ENCODE data around the gene PKNOX2. TPM values are rescaled to one million over a fixed set of nuclear protein-coding genes. Genes with fewer than 3 reads are reported as not detected.

PKNOX2 gene
- total and polyA plus RNA-seq, 7 donors, result 0.23 to 4.7 (median 1.4) TPM

DNA sequence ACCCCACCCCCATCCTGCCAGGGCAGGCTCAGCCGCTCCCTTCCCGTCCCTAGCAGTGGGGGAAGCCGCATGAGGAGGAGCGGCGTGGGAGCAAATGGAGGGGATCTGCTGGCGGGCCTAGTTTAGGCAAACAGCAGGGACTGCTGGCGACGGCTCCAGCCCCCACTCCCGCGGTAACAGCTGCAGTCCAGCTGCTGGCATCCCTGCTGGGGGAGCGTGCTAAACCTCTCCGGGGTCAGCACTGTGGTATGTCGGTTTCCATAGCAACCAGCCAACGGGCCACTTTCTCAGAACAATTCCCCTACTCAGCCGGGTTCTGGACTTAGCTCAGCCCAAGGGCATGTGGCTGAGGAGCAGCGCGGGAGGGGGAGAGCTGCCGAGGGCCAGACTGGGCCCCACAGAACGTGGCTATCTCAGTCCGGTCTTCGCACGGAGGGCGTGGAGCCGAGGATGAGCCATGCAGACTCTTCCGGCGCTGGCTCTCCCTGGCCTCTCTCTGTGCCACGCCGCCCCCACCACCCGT is 98.8 kb downstream of the PKNOX2 start:
- Histone ChIP-seq H3K36me3 (no peaks in the 10 kb centered on the region), H3K27ac (peak overlapping the region in 3 of 4 donors; percentile 43 to 61 (median 50)), H3K4me1 (peaks cover 0 to 30% (median 5%) of the 10 kb centered on the region in 4 donors), H3K4me3 (peak overlapping the region in 1 of 4 donors; percentile 1), H3K27me3 (peaks cover 0 to 9% (median 5%) of the 10 kb centered on the region in 3 donors), H3K9me3 (no peaks in the 10 kb centered on the region)
- 9 to 18% methylated on average over 29 of the region's 29 CpGs for WGBS, 2 donors
- TF ChIP-seq POLR2AphosphoS5 (IDR thresholded peaks at IDR 0.05) (peak in 3 of 4 donors; percentile 43 to 56 (median 46)), EP300 (IDR thresholded peaks at IDR 0.05) (no peak)
- peak; percentile 86 for DNase-seq
- intact Hi-C loops (cut with DNase I), result no loop called here

DNA sequence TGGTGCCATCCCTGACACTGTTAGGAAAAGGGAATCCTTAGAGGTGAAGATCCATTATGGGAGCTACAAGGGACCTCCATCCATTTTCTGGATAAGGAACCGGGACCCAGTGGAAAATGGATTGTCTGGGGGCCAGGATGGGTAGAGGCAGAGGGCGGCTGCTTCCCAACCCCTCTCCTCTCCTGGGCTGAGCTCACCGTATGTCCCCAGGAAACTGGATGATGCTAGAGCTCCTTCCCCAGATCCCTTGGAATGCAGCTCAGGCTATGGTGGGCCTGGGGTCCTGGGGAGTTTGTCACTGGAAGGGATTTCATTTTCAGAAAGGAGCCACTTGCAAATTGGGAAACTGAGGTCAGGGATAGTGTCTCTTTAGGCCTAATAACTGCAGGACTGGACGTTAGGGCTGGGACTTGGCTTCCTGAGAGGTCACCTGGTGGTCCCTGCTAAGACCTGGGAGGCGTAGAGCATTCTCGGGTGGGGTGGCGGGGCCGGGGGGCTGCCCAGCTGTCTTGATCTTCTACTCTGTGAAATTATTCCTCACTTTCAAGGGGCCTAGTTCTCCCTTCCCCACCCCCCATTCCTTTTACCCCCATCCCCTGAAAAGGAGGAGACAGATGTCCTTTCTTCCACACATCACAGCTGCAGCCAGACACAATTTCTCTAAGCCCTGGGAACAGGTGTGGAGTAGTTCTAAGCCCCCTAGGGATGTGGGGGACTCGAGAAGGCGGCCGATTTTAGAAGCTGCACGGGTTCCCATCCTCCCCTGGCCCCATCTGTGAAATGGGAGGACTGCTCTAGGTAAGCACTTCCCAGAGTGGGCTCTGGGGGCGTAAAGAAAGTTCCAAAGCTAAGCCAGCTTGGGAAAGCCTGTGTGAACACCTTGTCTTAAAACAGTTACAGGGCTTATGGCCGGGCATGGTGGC is 99.8 kb downstream of the PKNOX2 start:
- H3K9me3 ChIP-seq, result no peaks in the 10 kb centered on the region
- no peaks in the 10 kb centered on the region for H3K36me3 ChIP-seq
- H3K4me1 ChIP-seq, result peaks cover 0 to 30% (median 5%) of the 10 kb centered on the region in 4 donors
- TF ChIP-seq POLR2A (IDR thresholded peaks at IDR 0.05) (no peak), POLR2AphosphoS5 (IDR thresholded peaks at IDR 0.05) (no peak)
- intact Hi-C loops (cut with DNase I), result no loop called here
- H3K27ac ChIP-seq, result peak overlapping the region in 3 of 4 donors; percentile 38 to 43 (median 43)
- 69 to 84% methylated on average over 14 of the region's 14 CpGs for WGBS, 2 donors
- H3K27me3 ChIP-seq, result peaks cover 0 to 9% (median 5%) of the 10 kb centered on the region in 3 donors
- H3K4me3 ChIP-seq, result no peak overlapping the region
- DNase-seq, result no peak

DNA sequence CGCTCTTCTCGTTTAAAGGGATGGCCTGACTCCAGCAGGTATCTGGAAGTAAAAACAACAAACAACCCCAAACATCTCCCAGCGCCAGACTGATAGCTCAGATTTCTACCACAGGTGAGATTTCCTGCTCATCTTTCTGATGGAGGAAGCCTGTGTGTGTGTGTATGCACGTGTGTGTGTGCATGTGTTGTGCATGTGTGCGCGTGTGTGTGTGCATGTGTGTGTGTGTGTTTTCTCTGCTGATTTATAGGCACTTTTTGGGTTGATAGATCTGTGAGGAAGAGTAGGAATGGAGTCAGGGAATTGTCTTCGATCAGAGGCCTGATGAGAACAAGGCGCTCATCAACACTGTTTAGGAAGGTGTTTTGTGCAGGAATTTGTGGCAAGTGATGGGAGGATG is 103.0 kb downstream of the PKNOX2 start:
- 79 to 88% methylated on average over 8 of the region's 8 CpGs for WGBS, 2 donors
- Histone ChIP-seq H3K9me3 (no peaks in the 10 kb centered on the region), H3K4me1 (peaks cover 0 to 16% (median 3%) of the 10 kb centered on the region in 4 donors), H3K4me3 (no peak overlapping the region), H3K36me3 (no peaks in the 10 kb centered on the region), H3K27ac (no peak overlapping the region), H3K27me3 (peaks cover 0 to 9% (median 5%) of the 10 kb centered on the region in 3 donors)
- intact Hi-C loops (cut with DNase I), result no loop called here
- DNase-seq, result no peak
- no peak for TF ChIP-seq POLR2A (IDR thresholded peaks at IDR 0.05)
- TF ChIP-seq EP300 (IDR thresholded peaks at IDR 0.05), result no peak
- TF ChIP-seq POLR2AphosphoS5 (IDR thresholded peaks at IDR 0.05), result no peak
- TF ChIP-seq, protein P1, sequence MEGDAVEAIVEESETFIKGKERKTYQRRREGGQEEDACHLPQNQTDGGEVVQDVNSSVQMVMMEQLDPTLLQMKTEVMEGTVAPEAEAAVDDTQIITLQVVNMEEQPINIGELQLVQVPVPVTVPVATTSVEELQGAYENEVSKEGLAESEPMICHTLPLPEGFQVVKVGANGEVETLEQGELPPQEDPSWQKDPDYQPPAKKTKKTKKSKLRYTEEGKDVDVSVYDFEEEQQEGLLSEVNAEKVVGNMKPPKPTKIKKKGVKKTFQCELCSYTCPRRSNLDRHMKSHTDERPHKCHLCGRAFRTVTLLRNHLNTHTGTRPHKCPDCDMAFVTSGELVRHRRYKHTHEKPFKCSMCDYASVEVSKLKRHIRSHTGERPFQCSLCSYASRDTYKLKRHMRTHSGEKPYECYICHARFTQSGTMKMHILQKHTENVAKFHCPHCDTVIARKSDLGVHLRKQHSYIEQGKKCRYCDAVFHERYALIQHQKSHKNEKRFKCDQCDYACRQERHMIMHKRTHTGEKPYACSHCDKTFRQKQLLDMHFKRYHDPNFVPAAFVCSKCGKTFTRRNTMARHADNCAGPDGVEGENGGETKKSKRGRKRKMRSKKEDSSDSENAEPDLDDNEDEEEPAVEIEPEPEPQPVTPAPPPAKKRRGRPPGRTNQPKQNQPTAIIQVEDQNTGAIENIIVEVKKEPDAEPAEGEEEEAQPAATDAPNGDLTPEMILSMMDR (IDR thresholded peaks at IDR 0.05), result no peak

DNA sequence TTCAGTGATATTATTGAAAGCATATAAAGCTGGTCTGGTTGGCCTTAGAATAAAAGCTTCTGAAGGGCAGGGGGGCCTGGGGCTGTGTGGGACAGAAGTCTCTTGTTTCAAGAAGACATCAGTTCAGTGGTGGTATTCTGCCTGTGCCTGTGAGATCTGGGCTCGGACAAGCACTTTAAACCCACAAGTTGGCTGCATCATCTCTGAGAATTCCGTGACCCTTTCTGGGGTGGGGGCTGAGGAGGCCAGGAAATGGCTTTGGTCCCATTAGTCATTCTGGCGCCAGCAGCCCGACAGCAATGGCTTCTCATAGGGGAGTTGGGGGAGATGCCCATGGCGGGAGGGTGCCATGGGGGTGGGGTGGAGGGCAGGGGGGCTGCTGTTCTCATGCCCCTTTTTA is 104.1 kb downstream of the PKNOX2 start:
- peak overlapping the region in 2 of 4 donors; percentile 5 to 14 for H3K27ac ChIP-seq
- intact Hi-C loops (cut with DNase I), result no loop called here
- H3K27me3 ChIP-seq, result no peaks in the 10 kb centered on the region
- WGBS, 2 donors, result 57 to 71% methylated on average over 5 of the region's 5 CpGs
- no peaks in the 10 kb centered on the region for H3K9me3 ChIP-seq
- H3K4me1 ChIP-seq, result peaks cover 0 to 5% (median 2%) of the 10 kb centered on the region in 4 donors
- H3K4me3 ChIP-seq, result no peak overlapping the region
- no peak for DNase-seq
- TF ChIP-seq POLR2AphosphoS5 (IDR thresholded peaks at IDR 0.05) (no peak), POLR2A (IDR thresholded peaks at IDR 0.05) (no peak), EP300 (IDR thresholded peaks at IDR 0.05) (no peak)
- TF ChIP-seq, protein P1 (IDR thresholded peaks at IDR 0.05), result no peak
- no peaks in the 10 kb centered on the region for H3K36me3 ChIP-seq

DNA sequence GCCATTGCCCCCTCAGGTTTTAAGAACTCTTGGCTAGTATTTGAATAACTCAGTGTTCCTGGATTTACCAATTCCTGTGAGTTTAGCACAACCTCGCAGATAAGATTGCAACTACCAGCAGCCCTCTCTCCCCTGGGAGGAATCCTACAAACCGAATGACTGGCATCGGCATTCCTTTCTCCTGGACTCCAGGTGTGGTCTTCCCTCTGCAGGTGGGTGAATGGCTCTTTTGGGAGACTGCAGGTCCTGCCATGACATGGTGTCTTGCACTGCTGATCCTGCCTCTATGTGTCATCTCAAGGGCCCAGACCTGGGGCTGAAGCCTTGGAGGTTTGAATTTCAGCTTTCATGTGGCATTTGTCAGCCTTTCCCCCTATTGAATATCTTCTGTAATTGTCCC is 105.6 kb downstream of the PKNOX2 start:
- Histone ChIP-seq H3K9me3 (no peaks in the 10 kb centered on the region), H3K36me3 (no peaks in the 10 kb centered on the region), H3K27ac (no peak overlapping the region), H3K27me3 (no peaks in the 10 kb centered on the region), H3K4me3 (no peak overlapping the region), H3K4me1 (no peaks in the 10 kb centered on the region)
- no peak for DNase-seq
- 91 to 94% methylated on average over 3 of the region's 3 CpGs for WGBS, 2 donors
- no peak for TF ChIP-seq POLR2A (IDR thresholded peaks at IDR 0.05)
- TF ChIP-seq EP300 (IDR thresholded peaks at IDR 0.05), result no peak
- TF ChIP-seq, protein P1 (IDR thresholded peaks at IDR 0.05), result no peak
- TF ChIP-seq POLR2AphosphoS5 (IDR thresholded peaks at IDR 0.05), result no peak
- intact Hi-C loops (cut with DNase I), result no loop called here

Measured in sigmoid colon (tissue), 7 donors.